Measurements from ENCODE around the gene KRTAP29-1. TPM values are rescaled to one million over a fixed set of nuclear protein-coding genes. Genes with fewer than 3 reads are reported as not detected.

The KRTAP29-1 gene
- total RNA-seq, 1 donor from 2014 or later: not detected

GRCh38 chr17:41298458-41299135, 4.1 kb downstream of the KRTAP29-1 start:
- DNase-seq (ENCODE audit: extremely low spot score, unreplicated experiment): no peak
- Mint-ChIP-seq H3K9me3 (no peaks in the 10 kb centered on the region), H3K36me3 (peaks cover 4% of the 10 kb centered on the region), H3K4me3 (no peak overlapping the region), H3K27ac (no peak overlapping the region), H3K4me1 (ENCODE audit: unreplicated experiment) (no peaks in the 10 kb centered on the region), H3K27me3 (no peaks in the 10 kb centered on the region)
- TF ChIP-seq CTCF (conservative IDR thresholded peaks at IDR 0.05): no peak

DNA sequence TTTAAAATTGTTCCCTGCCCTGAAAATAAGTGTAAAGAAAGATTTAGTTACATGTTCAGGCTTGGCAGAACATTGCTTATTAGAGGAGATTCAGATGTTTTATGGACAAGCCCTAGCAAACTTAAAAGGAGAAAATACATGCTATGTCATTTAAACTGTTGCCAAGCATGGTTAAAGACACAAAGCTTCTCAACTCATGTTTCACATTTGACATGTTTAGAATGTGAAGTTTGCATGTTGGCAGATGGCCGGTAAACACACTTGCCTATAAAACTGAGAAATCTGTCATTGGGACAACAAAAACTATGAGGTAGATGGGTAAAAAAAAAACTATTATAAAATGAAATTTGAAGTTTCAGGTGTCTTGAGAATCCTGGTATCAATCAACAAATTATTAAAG, 5.8 kb downstream of the KRTAP29-1 start:
- Mint-ChIP-seq H3K36me3 (peaks cover 4% of the 10 kb centered on the region), H3K27ac (no peak overlapping the region), H3K9me3 (peaks cover 4% of the 10 kb centered on the region), H3K4me3 (no peak overlapping the region), H3K27me3 (no peaks in the 10 kb centered on the region), H3K4me1 (ENCODE audit: unreplicated experiment) (no peaks in the 10 kb centered on the region)
- no peak for DNase-seq (ENCODE audit: extremely low spot score, unreplicated experiment)
- TF ChIP-seq CTCF (conservative IDR thresholded peaks at IDR 0.05): no peak

DNA sequence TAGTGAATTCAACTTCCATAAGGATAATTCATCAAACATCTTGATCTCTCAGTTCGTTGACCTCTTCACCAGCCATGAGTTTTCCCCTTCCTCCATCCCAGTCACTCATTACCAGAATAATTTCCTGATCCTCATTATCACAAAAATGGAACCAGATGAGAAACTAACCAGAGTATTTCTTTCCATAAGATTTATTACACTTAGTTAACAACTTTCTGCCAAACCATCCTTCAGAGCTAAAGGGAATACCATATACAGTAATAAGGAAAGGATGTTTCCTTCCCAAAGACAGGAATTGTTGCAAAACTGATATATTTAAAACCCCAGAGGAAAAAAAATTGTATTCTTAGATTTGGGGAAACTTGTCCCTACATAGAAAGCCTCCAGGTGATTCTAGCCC, 8.6 kb downstream of the KRTAP29-1 start:
- Mint-ChIP-seq H3K27me3 (no peaks in the 10 kb centered on the region), H3K9me3 (peaks cover 4% of the 10 kb centered on the region), H3K4me1 (ENCODE audit: unreplicated experiment) (no peaks in the 10 kb centered on the region), H3K36me3 (no peaks in the 10 kb centered on the region), H3K4me3 (no peak overlapping the region), H3K27ac (no peak overlapping the region)
- DNase-seq (ENCODE audit: extremely low spot score, unreplicated experiment): no peak
- TF ChIP-seq CTCF (conservative IDR thresholded peaks at IDR 0.05): no peak

DNA sequence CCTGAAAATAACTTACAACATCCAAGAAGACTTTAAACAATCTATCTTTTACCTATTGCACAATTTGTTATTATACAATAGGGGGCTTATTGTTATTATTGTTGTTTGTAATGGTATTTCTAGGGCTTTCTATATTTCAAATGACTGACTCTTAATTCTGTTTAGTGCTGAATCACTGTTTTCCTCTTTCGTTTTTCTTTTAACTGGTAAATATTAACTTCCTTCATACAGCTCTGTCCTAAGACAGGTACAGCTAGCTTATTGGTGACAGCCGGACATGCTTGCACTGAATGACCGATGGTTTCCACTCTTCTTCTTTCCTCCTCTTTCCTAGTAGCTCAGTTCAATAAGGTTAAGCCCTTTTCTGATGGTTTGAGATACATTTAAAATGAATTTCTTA, 15.6 kb downstream of the KRTAP29-1 start:
- H3K9me3 Mint-ChIP-seq: no peaks in the 10 kb centered on the region
- H3K4me3 Mint-ChIP-seq: no peak overlapping the region
- TF ChIP-seq CTCF (conservative IDR thresholded peaks at IDR 0.05): no peak
- H3K27ac Mint-ChIP-seq: no peak overlapping the region
- DNase-seq (ENCODE audit: extremely low spot score, unreplicated experiment): no peak
- no peaks in the 10 kb centered on the region for H3K27me3 Mint-ChIP-seq
- H3K4me1 Mint-ChIP-seq (ENCODE audit: unreplicated experiment): no peaks in the 10 kb centered on the region
- no peaks in the 10 kb centered on the region for H3K36me3 Mint-ChIP-seq

DNA sequence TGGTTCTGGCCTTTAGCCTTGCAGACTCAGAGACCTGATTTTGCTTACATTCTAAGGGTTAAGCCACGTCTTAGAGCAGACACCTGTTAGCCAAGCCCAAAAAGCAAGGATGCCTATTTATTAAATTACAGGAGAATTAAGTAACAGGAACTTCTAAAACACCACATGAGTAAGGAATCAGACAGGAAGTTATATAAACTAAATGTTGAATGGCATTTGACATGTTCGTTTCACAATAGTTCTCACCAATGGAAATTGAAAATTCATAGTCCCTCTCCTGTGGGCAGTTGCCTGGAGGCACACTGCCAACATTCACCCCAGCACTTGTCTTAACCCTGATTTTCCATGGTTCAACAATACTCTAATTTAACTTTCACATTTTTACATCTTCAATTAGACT, 18.1 kb downstream of the KRTAP29-1 start:
- TF ChIP-seq CTCF (conservative IDR thresholded peaks at IDR 0.05): no peak
- Mint-ChIP-seq H3K27ac (no peak overlapping the region), H3K9me3 (no peaks in the 10 kb centered on the region), H3K36me3 (no peaks in the 10 kb centered on the region), H3K27me3 (no peaks in the 10 kb centered on the region), H3K4me1 (ENCODE audit: unreplicated experiment) (no peaks in the 10 kb centered on the region), H3K4me3 (no peak overlapping the region)
- DNase-seq (ENCODE audit: extremely low spot score, unreplicated experiment): no peak

- DNase-seq (ENCODE audit: extremely low spot score, unreplicated experiment): no peak
- no peak for TF ChIP-seq CTCF (conservative IDR thresholded peaks at IDR 0.05)
- Mint-ChIP-seq H3K27me3 (no peaks in the 10 kb centered on the region), H3K9me3 (no peaks in the 10 kb centered on the region), H3K4me3 (no peak overlapping the region), H3K4me1 (ENCODE audit: unreplicated experiment) (no peaks in the 10 kb centered on the region), H3K36me3 (no peaks in the 10 kb centered on the region), H3K27ac (no peak overlapping the region)
Observed at GRCh38 chr17:41284043-41284442, 18.6 kb downstream of the KRTAP29-1 start.

Measured in type B pancreatic cell (in vitro differentiated cells).